ENCODE results near the gene REV3L.
A peak's percentile ranks its signal among the peaks of the same experiment; 100 is the strongest.

REV3L gene

DNA sequence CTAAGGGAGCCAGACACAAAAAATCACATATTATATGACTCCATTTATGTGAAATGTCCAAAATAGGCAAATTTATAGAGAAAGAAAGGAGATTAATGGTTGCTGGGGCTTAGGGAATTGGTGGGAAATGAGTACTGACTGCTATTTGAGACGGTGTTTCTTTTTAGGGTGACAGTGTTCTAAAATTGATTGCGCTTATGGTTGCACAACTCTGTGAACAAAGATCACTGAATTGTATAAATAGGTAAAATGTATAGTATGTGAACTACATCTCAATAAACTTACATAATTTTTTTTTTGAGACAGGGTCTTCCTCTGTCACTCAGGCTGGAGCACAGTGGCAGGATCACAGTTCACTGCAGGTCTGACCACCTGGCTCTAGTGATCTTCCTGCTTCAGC is 45.4 kb downstream of the REV3L start:
- Histone ChIP-seq H3K4me3 (no peak overlapping the region), H3K36me3 (peaks cover 14% of the 10 kb centered on the region; the same call in 1 of the 2 replicates), H3K4me2 (no peak overlapping the region), H3K27me3 (no peaks in the 10 kb centered on the region), H3K9ac (no peak overlapping the region), H3K4me1 (peaks cover 11% of the 10 kb centered on the region), H3K9me3 (peaks cover 25% of the 10 kb centered on the region), H3K27ac (no peak overlapping the region), H4K20me1 (peaks cover 50% of the 10 kb centered on the region; the same call in 1 of the 2 replicates)
- no peak for TF ChIP-seq Cebpa-rat (IDR thresholded peaks at IDR 0.05)

GRCh38 chr6:111432511-111432910 is 50.5 kb downstream of the REV3L start:
- H3K27me3 ChIP-seq = no peaks in the 10 kb centered on the region
- no peak overlapping the region for H3K27ac ChIP-seq
- H3K9ac ChIP-seq = no peak overlapping the region
- peaks cover 6% of the 10 kb centered on the region for H3K4me1 ChIP-seq
- peaks cover 53% of the 10 kb centered on the region for H3K9me3 ChIP-seq
- TF ChIP-seq Cebpa-rat (IDR thresholded peaks at IDR 0.05) = no peak
- H3K4me3 ChIP-seq = no peak overlapping the region
- H3K36me3 ChIP-seq = peaks cover 33% of the 10 kb centered on the region
- peaks cover 50% of the 10 kb centered on the region; the same call in 1 of the 2 replicates for H4K20me1 ChIP-seq
- H3K4me2 ChIP-seq = 0 out of 2 replicates have a peak overlapping the region, but pooled peaks have one; percentile 5

GRCh38 chr6:111430605-111431376 is 52.2 kb downstream of the REV3L start:
- Histone ChIP-seq H3K4me2 (no peak overlapping the region), H4K20me1 (peaks cover 67% of the 10 kb centered on the region; the same call in 1 of the 2 replicates), H3K27me3 (no peaks in the 10 kb centered on the region), H3K4me3 (no peak overlapping the region), H3K36me3 (peaks cover 32% of the 10 kb centered on the region), H3K9ac (no peak overlapping the region), H3K27ac (no peak overlapping the region), H3K4me1 (peaks cover 12% of the 10 kb centered on the region), H3K9me3 (peaks cover 50% of the 10 kb centered on the region)
- TF ChIP-seq Cebpa-rat (IDR thresholded peaks at IDR 0.05) = no peak

DNA sequence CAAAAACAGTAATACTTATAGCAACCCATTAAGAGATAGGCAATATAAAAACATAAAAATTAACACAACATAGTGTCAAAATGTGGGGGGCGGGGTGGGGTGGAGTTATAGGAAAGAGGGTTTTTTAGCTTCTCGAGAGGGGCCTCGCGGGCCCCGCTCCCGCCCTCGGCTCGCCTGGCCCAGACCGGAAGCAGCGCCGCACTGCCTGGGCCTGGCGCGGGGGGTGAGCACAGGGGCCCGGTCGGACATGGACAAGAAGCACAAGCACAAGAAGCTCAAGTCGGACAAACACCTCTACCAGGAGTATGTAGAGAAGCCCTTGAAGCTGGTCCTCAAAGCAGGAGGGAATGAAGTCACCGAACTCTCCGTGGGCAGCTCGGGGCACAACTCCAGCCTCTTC is 53.4 kb downstream of the REV3L start:
- Histone ChIP-seq H3K4me2 (no peak overlapping the region), H4K20me1 (peaks cover 70% of the 10 kb centered on the region), H3K4me1 (peaks cover 12% of the 10 kb centered on the region), H3K9me3 (peaks cover 38% of the 10 kb centered on the region), H3K9ac (no peak overlapping the region), H3K27me3 (no peaks in the 10 kb centered on the region), H3K4me3 (no peak overlapping the region), H3K36me3 (peaks cover 28% of the 10 kb centered on the region), H3K27ac (no peak overlapping the region)
- TF ChIP-seq Cebpa-rat (IDR thresholded peaks at IDR 0.05) = no peak

DNA sequence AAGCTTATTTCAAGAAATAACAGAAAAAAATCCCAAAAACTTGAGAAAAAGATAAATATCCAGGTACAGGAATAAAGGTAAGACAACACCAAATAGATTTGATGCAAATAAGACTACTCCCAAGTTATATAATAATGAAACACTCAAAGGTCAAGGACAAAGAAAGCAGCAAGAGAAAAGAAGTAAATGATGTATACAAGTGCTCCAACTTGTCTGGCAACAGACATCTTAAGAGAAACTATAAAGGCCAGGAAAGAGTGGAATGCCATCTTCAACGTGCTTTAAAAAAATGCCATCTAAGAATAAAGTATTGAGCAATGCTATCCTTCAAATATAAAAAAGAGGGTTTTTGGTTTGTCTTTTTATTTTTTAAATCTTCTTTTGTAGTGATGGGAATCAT is 54.2 kb downstream of the REV3L start:
- Histone ChIP-seq H3K27ac (no peak overlapping the region), H3K36me3 (peaks cover 28% of the 10 kb centered on the region), H3K4me2 (no peak overlapping the region), H4K20me1 (peaks cover 73% of the 10 kb centered on the region), H3K9me3 (peaks cover 33% of the 10 kb centered on the region), H3K4me3 (no peak overlapping the region), H3K9ac (no peak overlapping the region), H3K27me3 (no peaks in the 10 kb centered on the region), H3K4me1 (peaks cover 12% of the 10 kb centered on the region)
- no peak for TF ChIP-seq Cebpa-rat (IDR thresholded peaks at IDR 0.05)

- TF ChIP-seq Cebpa-rat (IDR thresholded peaks at IDR 0.05) = no peak
- Histone ChIP-seq H3K27me3 (no peaks in the 10 kb centered on the region), H3K27ac (no peak overlapping the region), H3K4me1 (peaks cover 12% of the 10 kb centered on the region), H3K9me3 (peaks cover 33% of the 10 kb centered on the region), H4K20me1 (peaks cover 73% of the 10 kb centered on the region), H3K4me2 (peak overlapping the region; percentile 69), H3K9ac (no peak overlapping the region), H3K4me3 (no peak overlapping the region), H3K36me3 (peaks cover 28% of the 10 kb centered on the region)
Observed at GRCh38 chr6:111427341-111428116, 55.5 kb downstream of the REV3L start.

DNA sequence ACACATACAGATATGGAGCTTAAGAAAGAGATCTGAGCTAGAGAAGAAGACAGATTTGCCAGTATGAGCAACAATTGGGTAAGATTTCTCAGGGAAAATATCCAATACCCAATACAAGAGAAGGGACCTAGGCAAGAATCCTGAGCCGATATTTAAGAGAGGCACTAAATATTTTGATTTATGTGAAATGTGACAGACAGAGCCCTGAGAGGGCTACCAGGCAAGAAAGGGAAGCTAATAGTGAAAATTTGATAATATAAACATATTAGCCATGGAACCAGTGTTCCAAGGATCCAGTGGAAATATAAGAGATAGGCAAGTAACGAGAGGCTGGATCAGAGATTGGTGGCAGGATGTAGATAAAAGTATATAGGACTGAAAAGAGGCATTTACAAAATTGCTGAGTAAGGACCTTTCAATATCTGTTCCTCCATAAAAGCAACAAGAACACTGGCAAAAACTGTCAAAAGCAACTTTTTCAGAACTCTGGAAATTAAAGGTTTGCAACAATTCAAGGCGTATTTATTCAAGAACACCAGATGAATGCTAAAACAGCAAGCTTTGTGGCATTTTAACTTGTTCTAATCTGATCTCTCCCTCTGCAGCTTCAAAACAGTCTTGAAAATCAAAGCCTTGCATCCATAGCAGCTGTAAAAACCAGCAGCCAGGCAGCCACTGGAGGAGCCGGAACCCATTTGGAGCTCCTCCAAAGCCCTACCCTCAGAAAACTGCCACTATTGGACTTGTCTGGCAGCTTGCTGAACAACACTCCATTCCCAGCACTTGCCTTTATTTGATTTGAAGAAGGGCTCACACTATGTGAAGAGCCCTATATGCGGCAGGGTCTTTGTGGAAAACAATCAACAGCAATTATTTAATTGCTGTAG is 58.8 kb downstream of the REV3L start:
- no peak overlapping the region for H3K4me2 ChIP-seq
- TF ChIP-seq Cebpa-rat (IDR thresholded peaks at IDR 0.05) = no peak
- H3K27ac ChIP-seq = no peak overlapping the region
- H3K36me3 ChIP-seq = peaks cover 8% of the 10 kb centered on the region; the same call in 1 of the 2 replicates
- H3K9me3 ChIP-seq = peaks cover 16% of the 10 kb centered on the region
- H3K27me3 ChIP-seq = no peaks in the 10 kb centered on the region
- H3K4me3 ChIP-seq = no peak overlapping the region
- peaks cover 48% of the 10 kb centered on the region for H4K20me1 ChIP-seq
- H3K9ac ChIP-seq = no peak overlapping the region
- peaks cover 12% of the 10 kb centered on the region for H3K4me1 ChIP-seq

DNA sequence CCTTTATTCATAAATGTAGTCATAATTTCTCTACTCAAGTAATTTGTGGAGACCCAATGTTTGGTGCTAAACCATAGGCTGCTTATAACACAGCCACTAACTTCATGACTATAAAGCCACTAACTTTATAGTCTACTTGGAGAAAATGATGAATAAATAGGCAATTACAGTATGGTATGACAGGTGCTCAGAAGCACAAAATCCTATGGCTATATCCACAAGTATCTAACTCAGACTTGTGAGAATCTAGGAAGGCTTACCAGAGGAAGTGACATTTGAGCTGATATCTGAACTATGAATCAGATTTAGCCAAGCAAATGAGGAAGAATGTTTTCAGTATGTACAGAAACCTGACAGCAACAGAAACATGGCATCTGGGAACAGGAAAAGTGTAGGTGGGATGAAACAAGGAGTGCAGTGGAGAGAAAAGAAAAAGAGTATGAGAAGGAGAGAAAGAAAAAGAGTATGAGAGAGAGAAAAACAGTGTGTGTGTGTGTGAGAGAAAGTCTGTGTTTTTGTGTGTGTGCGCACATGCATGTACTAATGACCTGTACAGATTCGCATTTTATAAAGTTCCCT is 59.9 kb downstream of the REV3L start:
- H3K27ac ChIP-seq = no peak overlapping the region

More for the DNA sequence above, 59.9 kb downstream of the REV3L start:
- no peak overlapping the region for H3K4me2 ChIP-seq
- H3K36me3 ChIP-seq = 0 out of 2 replicates have a peak, but pooled peaks cover 4% of the 10 kb centered on the region
- no peak overlapping the region for H3K9ac ChIP-seq
- H3K27me3 ChIP-seq = no peaks in the 10 kb centered on the region
- no peak for TF ChIP-seq Cebpa-rat (IDR thresholded peaks at IDR 0.05)
- peaks cover 58% of the 10 kb centered on the region for H4K20me1 ChIP-seq
- H3K4me3 ChIP-seq = no peak overlapping the region
- H3K4me1 ChIP-seq = peaks cover 12% of the 10 kb centered on the region
- peaks cover 7% of the 10 kb centered on the region; the same call in 1 of the 2 replicates for H3K9me3 ChIP-seq

Measured in BLaER1 (cell line).